ENCODE data around the gene IL1R2. TPM values are rescaled to one million over a fixed set of nuclear protein-coding genes. Genes with fewer than 3 reads are reported as not detected.

Gene IL1R2
- total and polyA plus RNA-seq, 2 experiments from 2014 or later, result not detected

GRCh38 chr2:102006886-102007278 lies 15.1 kb downstream of the IL1R2 start:
- Histone ChIP-seq H3K36me3 (ENCODE audit: insufficient read depth) (no peaks in the 10 kb centered on the region), H3K9me2 (ENCODE audit: insufficient read depth) (no peaks in the 10 kb centered on the region), H3K27ac (ENCODE audit: low read depth) (no peak overlapping the region), H2AFZ (peak overlapping the region; percentile 69; the same call in 1 of the 2 replicates), H3K27me3 (ENCODE audit: insufficient read depth) (no peaks in the 10 kb centered on the region), H3F3A (replicated peaks; ENCODE audit: low read depth) (no peaks in the 10 kb centered on the region), H4K20me1 (replicated peaks; ENCODE audit: insufficient read depth) (no peaks in the 10 kb centered on the region), H3K79me2 (replicated peaks; ENCODE audit: insufficient read depth) (no peaks in the 10 kb centered on the region), H3K4me2 (no peak overlapping the region), H3K4me1 (ENCODE audit: insufficient read depth) (no peaks in the 10 kb centered on the region), H3K4me3 (no peak overlapping the region)
- Mint-ChIP-seq H3K9me3 (no peaks in the 10 kb centered on the region), H3K27ac (no peak overlapping the region), H3K36me3 (ENCODE audit: low read depth) (no peaks in the 10 kb centered on the region), H3K4me1 (no peaks in the 10 kb centered on the region), H3K4me3 (no peak overlapping the region), H3K27me3 (ENCODE audit: insufficient read depth, low read depth, poor library complexity) (peaks cover 4% of the 10 kb centered on the region)
- DNase-seq (ENCODE audit: low spot score), result no peak
- TF ChIP-seq EZH2phosphoT487 (IDR thresholded peaks at IDR 0.05; ENCODE audit: unreplicated experiment) (no peak), EZH2 (IDR thresholded peaks at IDR 0.05; ENCODE audit: low read depth, unreplicated experiment) (no peak), CREB1 (CRISPR knock-in tag; IDR thresholded peaks at IDR 0.05; ENCODE audit: low read depth) (no peak), ZNF331 (CRISPR knock-in tag; IDR thresholded peaks at IDR 0.05; ENCODE audit: low read depth) (no peak)
- TF ChIP-seq, protein P1, sequence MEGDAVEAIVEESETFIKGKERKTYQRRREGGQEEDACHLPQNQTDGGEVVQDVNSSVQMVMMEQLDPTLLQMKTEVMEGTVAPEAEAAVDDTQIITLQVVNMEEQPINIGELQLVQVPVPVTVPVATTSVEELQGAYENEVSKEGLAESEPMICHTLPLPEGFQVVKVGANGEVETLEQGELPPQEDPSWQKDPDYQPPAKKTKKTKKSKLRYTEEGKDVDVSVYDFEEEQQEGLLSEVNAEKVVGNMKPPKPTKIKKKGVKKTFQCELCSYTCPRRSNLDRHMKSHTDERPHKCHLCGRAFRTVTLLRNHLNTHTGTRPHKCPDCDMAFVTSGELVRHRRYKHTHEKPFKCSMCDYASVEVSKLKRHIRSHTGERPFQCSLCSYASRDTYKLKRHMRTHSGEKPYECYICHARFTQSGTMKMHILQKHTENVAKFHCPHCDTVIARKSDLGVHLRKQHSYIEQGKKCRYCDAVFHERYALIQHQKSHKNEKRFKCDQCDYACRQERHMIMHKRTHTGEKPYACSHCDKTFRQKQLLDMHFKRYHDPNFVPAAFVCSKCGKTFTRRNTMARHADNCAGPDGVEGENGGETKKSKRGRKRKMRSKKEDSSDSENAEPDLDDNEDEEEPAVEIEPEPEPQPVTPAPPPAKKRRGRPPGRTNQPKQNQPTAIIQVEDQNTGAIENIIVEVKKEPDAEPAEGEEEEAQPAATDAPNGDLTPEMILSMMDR (conservative IDR thresholded peaks at IDR 0.05; ENCODE audit: low read depth in 2 of 2), result no peak
- ATAC-seq, result no peak

DNA sequence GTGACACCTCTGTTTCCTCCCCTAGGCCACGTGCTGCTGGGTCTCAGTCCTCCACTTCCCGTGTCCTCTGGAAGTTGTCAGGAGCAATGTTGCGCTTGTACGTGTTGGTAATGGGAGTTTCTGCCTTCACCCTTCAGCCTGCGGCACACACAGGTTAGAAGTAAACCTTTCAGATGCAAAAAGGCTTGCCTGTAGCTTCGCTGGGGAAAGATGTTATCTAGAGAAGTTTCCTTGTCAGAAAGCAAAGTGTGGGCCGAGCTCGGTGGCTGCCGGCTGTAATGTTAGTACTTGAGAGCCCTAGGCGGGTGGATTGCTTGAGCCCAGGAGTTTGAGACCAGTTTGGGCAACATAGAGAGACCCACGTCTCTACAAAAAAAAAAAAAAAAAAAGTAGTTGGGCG lies 16.7 kb downstream of the IL1R2 start:
- H2AFZ ChIP-seq, result peak overlapping the region; percentile 81
- H3K4me1 ChIP-seq (ENCODE audit: insufficient read depth), result no peaks in the 10 kb centered on the region
- DNase-seq (ENCODE audit: low spot score), result no peak
- TF ChIP-seq JUNB (IDR thresholded peaks at IDR 0.05; ENCODE audit: unreplicated experiment) (no peak), POLR2AphosphoS5 (IDR thresholded peaks at IDR 0.05; ENCODE audit: low read depth) (no peak), ZNF331 (CRISPR knock-in tag; IDR thresholded peaks at IDR 0.05; ENCODE audit: low read depth) (no peak), REST (IDR thresholded peaks at IDR 0.05; ENCODE audit: unreplicated experiment) (no peak), STAT1 (IDR thresholded peaks at IDR 0.05; ENCODE audit: unreplicated experiment) (no peak)
- TF ChIP-seq, protein P1 (conservative IDR thresholded peaks at IDR 0.05; ENCODE audit: low read depth in 2 of 2), result no peak

More for the DNA sequence above, 16.7 kb downstream of the IL1R2 start:
- Histone ChIP-seq H3K4me2 (no peak overlapping the region), H3K27me3 (ENCODE audit: insufficient read depth) (no peaks in the 10 kb centered on the region), H3K9me2 (ENCODE audit: insufficient read depth) (no peaks in the 10 kb centered on the region), H4K20me1 (replicated peaks; ENCODE audit: insufficient read depth) (no peaks in the 10 kb centered on the region), H3K79me2 (replicated peaks; ENCODE audit: insufficient read depth) (no peaks in the 10 kb centered on the region), H3K4me3 (no peak overlapping the region), H3K27ac (ENCODE audit: low read depth) (no peak overlapping the region), H3F3A (replicated peaks; ENCODE audit: low read depth) (no peaks in the 10 kb centered on the region), H3K36me3 (ENCODE audit: insufficient read depth) (no peaks in the 10 kb centered on the region)
- peak; percentile 22; the same call in 2 of the 3 replicates for ATAC-seq
- no peaks in the 10 kb centered on the region for H3K4me1 Mint-ChIP-seq
- H3K9me3 Mint-ChIP-seq, result no peaks in the 10 kb centered on the region
- peaks cover 4% of the 10 kb centered on the region for H3K27me3 Mint-ChIP-seq (ENCODE audit: insufficient read depth, low read depth, poor library complexity)
- H3K27ac Mint-ChIP-seq, result no peak overlapping the region
- no peak overlapping the region for H3K4me3 Mint-ChIP-seq
- no peaks in the 10 kb centered on the region for H3K36me3 Mint-ChIP-seq (ENCODE audit: low read depth)

Data from GM23338 (cell line).